ENCODE measurements around the gene HOXD9. TPM values are rescaled to one million over a fixed set of nuclear protein-coding genes. Genes with fewer than 3 reads are reported as not detected.

Gene HOXD9
- polyA plus RNA-seq, 4 donors = 58.0 to 106 (median 69.1) TPM

DNA sequence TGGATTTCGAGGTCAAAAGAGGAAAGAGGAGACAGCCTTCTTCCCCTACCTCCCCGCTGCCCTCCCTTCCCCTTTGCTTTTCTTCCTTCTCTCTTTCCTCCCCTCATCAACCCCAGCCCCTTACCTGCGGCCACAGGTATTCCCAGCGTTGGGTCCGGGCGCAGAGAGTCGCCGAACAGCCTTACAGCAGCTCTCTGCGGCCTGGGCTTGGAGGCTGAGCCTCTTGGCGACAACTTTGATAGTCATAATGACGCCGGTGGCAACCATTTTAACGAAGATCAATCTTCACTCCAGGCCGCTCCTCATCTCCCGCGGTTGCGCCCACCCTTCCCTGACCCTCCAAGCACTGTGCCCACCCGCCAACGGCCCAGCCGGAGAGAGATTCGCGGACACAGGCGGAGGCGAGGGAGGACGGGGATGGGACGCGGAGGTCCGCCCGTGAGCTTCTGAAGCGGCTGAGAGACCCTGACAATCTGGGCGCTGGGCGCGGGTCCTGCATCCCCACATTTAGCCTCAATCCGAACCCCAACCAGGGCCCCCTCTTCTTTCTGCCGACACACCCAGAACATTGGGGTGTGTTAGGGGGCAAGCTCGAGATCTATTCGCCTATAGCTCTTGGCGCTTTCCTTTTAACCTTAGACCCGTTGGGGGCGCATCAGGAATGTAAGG is 37.3 kb upstream of the HOXD9 start:
- no peak for DNase-seq (ENCODE audit: low read depth in 4 of 4, low spot score in 3 of 4)

DNA sequence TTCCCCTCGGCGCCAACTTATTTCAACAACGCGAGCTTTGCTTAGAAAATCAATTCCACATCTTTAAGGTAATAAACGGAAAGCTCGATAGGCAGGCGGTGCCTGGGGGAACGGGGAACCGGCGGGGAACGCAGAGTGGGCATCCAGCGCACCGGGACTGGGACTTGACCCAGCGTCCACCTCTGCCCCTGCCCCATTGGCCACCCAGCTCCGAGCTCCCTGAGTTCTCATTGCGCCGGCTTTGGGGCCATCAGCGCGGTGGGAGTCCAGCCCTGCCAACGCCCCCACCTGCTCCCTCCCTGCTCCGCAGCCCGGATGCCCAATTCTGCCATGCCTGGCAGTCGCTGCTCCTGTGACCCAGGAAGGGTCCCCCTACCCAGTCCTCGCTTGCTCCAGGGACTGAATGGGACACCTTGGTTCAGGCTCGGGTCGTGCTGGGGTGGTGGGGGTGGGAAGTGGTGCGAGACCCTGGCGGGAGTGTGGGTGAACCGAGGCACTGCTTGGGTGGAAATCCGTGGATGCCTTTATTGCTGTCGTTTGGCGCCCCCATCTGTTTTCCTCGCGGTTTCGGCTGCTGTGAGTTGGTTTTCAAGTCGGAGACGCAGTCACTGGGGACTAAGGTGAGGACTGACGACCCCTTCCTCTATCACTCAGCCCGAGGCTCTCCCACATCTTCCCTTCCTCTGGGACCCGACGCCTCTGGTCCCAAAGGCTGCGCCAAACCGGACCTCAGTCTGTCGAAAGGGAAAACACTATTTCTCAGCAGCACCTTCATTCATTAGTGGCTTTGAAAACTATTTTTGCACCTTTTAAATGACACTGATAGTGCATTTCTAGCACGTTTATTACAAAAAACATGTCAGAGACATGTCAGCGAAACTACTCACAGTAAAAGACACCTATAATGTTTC is 36.4 kb upstream of the HOXD9 start:
- DNase-seq (ENCODE audit: low read depth in 4 of 4, low spot score in 3 of 4) = no peak

DNA sequence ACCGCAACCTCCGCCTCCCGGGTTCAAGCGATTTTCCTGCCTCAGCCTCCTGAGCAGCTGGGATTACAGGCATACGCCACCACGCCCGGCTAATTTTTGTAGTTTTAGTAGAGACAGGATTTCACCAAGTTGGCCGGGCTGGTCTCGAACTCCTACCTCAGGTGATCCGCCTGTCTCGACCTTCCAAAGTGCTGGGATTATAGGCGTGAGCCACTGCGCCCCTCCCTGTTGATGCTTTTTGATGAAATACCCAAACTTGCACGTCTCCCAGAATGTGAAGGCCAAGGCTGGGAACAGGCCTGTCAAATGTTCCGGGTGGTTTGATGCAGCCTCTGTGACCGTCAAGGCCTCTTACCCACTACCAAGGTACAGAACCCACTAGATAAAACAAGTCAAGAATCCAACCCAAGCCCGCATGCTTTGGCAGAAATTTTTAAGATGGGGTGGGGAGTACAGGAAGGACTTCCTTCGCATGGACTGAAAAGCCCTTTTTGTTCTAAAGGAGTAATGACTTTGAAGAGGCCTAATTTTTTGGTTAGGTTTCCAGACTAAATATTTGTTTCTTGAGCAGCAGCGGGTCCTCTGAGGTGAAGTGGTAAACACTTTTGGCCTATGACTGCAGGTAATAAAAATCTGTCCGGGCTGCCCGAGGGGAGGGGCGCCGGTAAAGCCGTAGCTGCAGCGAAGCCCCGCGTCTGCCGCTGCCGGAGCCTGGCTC is 35.0 kb upstream of the HOXD9 start:
- no peak for DNase-seq (ENCODE audit: low read depth in 4 of 4, low spot score in 3 of 4)

DNA sequence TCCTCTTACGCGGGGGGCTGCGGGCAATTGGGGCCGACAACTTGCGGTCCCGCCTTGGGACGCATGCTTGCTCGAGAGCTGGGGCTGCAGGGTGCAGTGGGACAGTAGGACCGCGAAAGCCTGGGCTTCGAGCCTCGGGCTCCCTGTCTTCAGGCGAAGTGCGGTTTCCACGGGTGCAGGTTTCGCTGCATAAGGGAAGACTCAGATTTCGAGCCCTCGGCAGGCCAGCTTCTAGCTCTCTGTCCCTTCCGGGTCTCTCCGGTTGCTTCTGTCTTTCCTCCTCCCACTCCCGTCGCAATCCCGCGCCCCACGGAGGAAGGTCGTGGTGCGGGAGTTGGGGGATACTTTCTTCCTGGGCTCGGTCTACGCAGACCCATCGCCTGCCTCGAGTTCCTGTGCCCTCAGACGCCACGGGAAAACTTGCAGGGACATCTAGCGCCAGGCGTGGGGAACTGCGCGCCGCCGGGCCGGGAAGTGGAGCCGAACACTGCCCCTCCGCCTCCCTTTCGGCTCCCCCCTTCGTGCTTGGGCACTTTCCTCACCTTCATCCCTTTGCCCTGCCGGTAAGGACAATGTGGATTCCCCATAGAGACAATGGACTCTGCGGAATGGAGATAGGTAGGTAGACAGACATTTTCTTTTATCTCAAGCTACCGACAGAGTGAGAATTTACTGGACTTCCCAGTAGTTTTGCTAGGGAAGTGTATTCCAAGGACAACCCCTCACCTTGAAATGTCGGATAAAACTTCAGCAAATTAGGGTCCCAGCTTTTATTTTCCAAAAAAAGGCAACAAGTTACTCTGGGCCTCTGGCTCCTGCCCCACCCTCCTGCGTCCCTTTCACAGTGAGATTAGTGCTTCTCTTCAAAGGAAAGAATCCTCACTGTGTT is 34.2 kb upstream of the HOXD9 start:
- DNase-seq (ENCODE audit: low read depth in 4 of 4, low spot score in 3 of 4) = no peak

DNA sequence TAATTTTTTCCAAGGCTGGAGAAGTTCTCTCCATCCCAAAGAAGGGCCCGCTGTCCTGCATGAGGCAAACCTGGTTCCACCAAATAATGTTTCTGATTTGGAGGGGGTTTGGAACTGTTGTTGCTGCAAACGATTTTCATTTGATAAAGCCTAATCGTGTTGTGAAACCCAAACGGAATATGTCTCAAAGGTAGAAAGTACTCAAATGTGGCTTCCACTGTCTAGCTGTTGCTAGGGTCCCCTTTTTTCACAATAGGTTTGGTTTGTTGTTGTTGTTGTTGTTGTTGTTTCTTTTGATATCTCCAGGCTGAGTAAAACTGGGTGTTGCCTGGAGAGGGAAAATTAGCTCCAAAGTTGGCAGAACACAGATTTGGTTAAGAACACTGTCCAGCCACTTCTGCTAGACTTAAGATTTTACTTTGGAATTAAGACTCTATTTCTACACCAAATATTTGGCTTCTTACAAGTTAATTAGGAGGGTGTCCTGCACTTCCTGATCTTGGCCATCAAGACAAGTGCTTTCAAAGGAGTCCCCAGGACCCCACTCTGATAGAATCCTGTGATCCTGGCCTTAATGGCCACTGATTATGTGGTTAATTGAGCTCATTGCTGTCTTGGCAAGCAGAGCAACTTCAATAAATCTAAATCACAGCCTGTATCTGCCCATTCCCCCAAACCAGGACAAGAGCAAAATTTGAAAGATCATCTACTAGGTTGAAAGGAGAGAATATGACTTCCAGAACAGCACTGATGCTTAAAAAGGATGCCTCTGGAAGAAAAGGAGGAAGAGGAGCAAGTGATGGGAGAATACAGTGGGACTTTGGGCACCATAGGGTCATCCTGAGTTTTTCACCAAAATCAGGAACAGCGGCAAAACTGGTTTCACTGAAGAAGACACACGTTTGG is 33.3 kb upstream of the HOXD9 start:
- no peak for DNase-seq (ENCODE audit: low read depth in 4 of 4, low spot score in 3 of 4)

DNA sequence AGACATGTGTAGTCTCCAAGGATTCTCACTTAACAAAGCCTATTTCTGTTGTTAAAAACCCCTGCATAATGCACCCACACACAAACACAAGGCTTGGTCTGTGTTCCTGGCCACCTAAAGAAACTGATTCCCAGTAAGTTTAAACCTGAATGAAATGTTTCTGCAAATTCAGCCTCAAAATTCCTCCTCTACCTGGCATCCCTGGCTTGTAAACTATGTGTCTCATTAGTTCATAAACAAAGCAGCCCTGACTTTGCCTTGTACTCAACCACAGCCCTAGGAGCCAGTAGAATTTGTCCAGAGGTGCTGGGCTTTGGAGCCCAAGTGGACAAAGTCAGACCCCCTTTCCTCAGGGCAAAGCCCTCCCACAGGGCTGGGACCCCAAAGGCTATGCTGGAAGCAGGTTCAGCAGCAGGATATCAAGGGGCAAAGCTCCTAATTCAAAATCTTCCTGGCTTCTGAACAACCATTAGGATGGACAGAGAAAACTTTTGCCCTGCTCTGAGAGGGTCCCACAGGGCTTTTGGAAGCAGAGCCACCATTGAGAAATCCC is 32.6 kb upstream of the HOXD9 start:
- no peak for DNase-seq (ENCODE audit: low read depth in 4 of 4, low spot score in 3 of 4)

DNA sequence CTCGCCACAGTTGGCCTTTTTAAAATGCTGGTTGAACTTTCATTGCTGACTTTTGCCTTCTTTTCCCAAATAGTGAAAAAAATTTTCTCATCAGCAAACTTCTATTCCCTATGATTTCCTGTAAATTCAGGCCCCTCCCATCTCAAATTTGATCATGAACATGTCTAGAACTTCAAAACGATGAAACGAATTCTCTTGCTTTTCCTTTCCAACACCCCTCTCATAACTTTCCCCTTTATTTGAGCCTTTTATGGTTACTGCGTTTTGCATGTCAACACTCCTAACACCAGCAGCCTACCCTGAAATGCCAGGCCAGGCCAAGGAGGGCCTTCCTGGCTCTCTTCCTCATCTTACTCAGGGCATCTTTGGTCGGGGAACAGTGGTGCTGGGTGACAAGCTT is 31.7 kb upstream of the HOXD9 start:
- no peak for DNase-seq (ENCODE audit: low read depth in 4 of 4, low spot score in 3 of 4)

DNA sequence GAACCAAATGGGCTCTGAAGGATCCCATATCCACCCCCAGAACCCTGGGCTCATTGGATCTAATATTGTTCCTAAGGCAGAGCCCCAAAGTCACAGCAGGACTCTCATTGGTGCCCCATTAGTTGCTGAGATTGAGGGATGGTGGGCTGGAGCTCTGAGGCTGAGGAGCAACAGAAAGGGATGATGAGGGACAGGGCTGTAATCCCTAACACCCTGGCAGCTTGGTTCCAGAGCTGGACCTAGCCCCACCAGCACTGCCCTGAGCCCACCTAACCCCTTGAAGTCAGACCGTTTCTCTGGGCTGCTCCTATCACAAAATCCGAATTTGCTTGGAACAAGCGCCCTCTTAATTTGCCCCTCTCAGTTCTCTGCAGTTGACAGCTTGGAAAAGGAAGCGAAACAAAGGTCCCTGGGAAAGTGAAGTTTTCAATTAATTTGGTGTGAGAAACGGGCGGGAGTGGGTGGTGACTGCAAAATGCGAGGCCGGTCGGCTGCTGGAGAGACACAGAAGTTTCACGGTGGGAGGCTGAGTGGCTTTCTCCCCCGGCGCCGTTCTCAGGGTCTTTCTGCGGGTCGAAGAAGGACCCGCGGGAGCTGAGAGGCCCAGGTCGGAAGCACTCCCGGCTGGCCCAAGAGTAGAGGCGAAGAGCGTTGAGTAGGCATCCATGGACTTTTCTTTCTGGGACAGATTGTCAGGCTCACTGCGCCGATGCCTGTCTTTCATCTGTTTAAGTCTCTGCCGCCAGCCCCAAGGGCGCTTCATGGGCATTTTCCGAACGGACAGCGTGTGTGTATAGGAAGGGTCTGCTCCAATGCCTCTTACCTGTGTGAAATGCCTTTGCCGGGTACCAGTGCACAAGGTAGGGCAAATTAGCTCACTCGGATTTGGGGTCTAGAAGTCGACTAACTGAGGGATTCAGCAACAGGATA is 30.9 kb upstream of the HOXD9 start:
- no peak for DNase-seq (ENCODE audit: low read depth in 4 of 4, low spot score in 3 of 4)

DNA sequence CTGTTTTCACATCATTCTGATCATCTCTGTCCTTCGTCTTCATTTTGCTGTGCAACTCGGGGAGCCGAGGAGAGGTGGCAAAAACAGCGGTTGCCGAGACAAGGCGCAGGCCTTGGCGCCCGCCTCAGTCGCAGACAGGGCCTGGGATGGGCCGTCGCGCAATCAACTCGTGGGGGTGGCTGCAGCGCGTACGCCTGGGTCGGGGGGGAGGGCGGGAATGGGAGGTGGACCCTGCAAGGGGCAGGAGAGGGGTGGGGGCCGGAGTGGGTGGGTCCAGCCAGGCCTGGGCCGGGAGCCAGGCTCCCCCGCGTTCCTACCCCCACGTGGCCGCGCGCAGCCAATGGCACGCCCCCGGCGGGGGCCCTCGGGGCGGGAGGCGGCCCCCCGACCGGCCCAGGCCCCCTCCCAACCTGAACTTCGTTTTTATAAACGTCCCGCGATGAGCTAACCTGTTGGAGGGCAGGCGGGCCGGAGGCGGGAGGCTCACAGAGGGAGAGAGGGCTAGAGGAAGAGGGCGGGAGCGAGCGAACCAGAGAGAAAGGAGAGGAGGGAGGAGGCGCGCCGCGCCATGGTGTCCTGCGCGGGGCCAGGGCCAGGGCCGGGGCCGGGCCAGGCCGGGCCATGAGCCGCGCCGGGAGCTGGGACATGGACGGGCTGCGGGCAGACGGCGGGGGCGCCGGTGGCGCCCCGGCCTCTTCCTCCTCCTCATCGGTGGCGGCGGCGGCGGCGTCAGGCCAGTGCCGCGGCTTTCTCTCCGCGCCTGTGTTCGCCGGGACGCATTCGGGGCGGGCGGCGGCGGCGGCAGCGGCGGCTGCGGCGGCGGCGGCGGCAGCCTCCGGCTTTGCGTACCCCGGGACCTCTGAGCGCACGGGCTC is 30.0 kb upstream of the HOXD9 start, which contains the start of gene HOXD13:
HOXD13 (plus strand) TSS at position 452 of the 875 bp plus-strand sequence; CDS start at position 622, 170 bp downstream.
- DNase-seq (ENCODE audit: low read depth in 4 of 4, low spot score in 3 of 4) = no peak

DNA sequence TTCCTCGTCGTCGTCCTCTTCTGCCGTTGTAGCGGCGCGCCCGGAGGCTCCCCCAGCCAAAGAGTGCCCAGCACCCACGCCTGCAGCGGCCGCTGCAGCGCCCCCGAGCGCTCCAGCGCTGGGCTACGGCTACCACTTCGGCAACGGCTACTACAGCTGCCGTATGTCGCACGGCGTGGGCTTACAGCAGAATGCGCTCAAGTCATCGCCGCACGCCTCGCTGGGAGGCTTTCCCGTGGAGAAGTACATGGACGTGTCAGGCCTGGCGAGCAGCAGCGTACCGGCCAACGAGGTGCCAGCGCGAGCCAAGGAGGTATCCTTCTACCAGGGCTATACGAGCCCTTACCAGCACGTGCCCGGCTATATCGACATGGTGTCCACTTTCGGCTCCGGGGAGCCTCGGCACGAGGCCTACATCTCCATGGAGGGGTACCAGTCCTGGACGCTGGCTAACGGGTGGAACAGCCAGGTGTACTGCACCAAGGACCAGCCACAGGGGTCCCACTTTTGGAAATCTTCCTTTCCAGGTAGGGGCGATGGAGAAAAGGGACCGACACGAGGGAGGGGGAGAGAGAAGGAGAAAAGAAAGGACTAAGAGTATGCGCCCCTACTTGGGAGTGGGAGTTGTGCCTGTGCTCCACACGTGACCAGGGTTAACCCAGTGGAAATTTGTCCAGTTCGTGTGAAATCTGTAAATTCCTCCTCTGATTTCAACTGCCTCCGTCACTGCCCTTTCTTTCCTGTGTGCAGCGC is 29.2 kb upstream of the HOXD9 start:
- no peak for DNase-seq (ENCODE audit: low read depth in 4 of 4, low spot score in 3 of 4)

DNA sequence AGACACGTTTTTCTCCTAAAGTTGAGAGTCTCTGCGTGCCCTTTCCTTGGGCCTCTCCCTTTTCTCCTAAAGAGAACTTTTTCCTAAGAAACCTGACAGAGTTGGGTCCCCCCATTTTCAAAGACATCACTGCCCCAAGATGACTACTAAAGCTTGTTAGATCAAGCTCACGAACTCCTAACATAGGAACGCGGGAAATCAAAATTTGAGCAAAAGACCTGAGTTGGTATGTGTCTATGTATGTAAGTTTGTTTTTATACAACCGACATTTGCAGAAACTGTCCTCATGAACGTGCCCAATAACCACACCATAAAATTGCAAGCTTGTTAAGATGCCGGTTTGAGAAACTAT is 28.6 kb upstream of the HOXD9 start:
- no peak for DNase-seq (ENCODE audit: low read depth in 4 of 4, low spot score in 3 of 4)

DNA sequence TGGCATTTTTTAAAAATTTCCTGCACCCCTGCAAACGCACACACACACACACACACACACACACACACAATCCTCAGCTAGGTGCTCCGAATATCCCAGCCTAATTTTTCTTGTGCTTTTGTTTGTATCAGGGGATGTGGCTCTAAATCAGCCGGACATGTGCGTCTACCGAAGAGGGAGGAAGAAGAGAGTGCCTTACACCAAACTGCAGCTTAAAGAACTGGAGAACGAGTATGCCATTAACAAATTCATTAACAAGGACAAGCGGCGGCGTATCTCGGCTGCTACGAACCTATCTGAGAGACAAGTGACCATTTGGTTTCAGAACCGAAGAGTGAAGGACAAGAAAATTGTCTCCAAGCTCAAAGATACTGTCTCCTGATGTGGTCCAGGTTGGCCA is 28.2 kb upstream of the HOXD9 start:
- no peak for DNase-seq (ENCODE audit: low read depth in 4 of 4, low spot score in 3 of 4)

DNA sequence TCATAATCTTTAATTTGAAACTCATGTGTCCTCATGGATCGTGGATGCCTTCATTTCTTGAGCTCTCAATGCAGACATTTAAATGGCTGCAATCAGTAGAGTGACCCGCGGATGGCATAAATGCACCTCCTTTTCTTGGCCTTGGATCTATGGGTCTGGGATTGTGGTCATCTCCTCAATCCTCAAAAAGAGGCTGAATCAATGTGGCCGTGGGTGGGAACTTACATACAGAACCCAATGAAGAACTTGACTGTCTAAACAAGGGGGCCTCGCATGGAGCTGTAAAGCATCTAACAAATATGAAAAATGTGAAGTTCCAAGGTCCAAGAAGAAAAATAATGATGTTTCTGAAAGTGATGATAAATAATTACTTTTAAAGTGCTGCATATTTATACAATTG is 27.1 kb upstream of the HOXD9 start:
- DNase-seq (ENCODE audit: low read depth in 4 of 4, low spot score in 3 of 4) = no peak

DNA sequence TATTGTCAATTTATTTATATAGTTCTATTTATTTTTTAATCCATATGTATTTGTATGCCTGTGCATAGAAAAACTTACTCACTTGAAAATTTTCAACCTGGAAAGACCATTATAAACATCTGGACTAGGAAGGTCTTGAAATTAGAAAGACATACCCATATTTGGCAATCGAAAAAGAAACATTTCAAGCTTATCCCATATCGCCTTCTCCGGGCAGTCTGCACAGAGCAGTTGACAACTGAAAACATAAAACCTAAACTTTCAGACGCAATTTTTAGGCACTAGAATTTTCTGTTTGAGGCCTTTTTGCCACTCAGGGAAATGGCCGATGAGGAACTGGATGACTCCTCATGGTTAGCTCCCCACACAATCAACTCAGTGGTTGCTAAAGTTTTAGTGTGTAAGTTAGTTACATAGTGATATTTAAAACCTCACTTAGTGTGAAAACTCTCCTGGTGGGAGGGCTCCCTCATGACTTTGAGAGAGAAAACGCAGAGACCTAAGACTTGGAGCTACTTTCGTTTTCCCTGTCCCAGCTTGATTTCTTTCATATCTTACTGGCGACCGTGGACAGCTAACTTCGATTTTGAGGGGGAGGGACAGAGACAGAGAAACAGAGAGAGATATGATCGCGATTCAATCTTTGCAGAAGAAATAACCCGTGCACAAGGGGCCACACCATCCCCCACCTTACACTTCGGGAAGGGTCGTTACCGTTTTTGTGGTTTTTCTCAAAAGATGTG is 26.1 kb upstream of the HOXD9 start:
- DNase-seq (ENCODE audit: low read depth in 4 of 4, low spot score in 3 of 4) = no peak

DNA sequence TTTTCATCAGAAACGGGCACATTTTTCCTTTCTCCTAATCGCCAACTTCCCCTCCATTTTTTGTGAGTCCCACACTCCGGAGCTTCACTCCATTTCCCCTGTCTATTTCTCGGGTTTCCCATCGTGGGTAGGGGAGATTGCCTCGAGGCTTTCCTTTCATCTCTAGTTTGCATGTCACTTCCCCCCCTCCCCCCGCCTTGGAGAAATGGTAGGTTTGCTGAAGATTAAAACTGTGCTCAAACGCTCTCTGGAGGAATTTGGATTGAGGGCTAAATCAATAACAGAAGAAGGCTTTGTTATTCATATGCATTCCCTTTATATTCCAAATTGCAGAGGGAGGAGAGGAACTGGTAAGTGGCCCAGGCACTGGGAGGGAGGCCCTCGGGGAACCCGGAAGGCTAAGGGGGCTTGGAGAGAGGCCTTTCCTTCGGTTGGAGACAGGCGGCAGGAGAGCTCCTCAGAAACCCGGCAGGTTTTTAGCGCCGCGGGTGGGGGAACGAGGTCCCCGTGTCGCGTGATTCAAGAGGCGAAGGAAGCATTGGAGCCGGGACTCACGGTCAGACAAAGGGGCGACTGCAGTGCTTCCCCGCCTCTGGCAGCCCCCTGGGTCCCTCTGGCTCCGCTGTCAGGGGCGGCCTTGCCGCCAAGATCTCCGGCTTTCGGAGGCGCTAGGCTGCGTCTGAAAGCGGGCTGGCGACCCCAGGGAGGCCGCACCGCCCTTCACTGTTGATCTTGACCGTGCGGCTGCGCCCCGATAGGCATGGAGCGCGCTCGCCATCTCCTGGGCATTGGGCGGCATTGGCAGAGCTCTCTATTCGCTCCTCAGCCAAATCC is 25.3 kb upstream of the HOXD9 start:
- no peak for DNase-seq (ENCODE audit: low read depth in 4 of 4, low spot score in 3 of 4)

All from left renal pelvis (tissue), 4 donors.